HG02938 (cell line): ENCODE data around the gene NEDD4L.
"Not testable (repeated sequence)": the region's sequence is repeated elsewhere in the genome, so short reads cannot be mapped to it uniquely, and the experiment has no call there.

Experiments
- ATAC-seq: cut with Tn5 transposase; IDR thresholded peaks from one replicate; pipeline ENCODE4 v1.9.1; 2021; ENCODE audit warnings: mild to moderate bottlenecking, moderate library complexity; ENCODE audit not compliant: unreplicated experiment

The NEDD4L gene

GRCh38 chr18:58408665-58409064 is 364.6 kb downstream of the NEDD4L start:
- no peak for ATAC-seq

GRCh38 chr18:58409802-58410445 is 365.9 kb downstream of the NEDD4L start:
- no peak for ATAC-seq

- no peak for ATAC-seq
These were observed 367.3 kb downstream of the NEDD4L start for GRCh38 chr18:58411323-58411722.

- no peak for ATAC-seq
These were observed 369.0 kb downstream of the NEDD4L start for GRCh38 chr18:58412844-58413666.

GRCh38 chr18:58413667-58414628 is 369.9 kb downstream of the NEDD4L start:
- ATAC-seq = no peak

- ATAC-seq = no peak
These were observed 372.1 kb downstream of the NEDD4L start for GRCh38 chr18:58416014-58416703.

- no peak for ATAC-seq
These were observed 373.0 kb downstream of the NEDD4L start for GRCh38 chr18:58416704-58417683.

GRCh38 chr18:58417752-58418151 is 373.7 kb downstream of the NEDD4L start:
- no peak for ATAC-seq

GRCh38 chr18:58418361-58418760 is 374.3 kb downstream of the NEDD4L start:
- ATAC-seq = no peak

- no peak for ATAC-seq
These were observed 375.7 kb downstream of the NEDD4L start for GRCh38 chr18:58419587-58420199.

- ATAC-seq = no peak
These were observed 382.6 kb downstream of the NEDD4L start for GRCh38 chr18:58426611-58427010.

- no peak for ATAC-seq
These were observed 383.3 kb downstream of the NEDD4L start for GRCh38 chr18:58427321-58427720.

GRCh38 chr18:58429442-58429841 is 385.4 kb downstream of the NEDD4L start:
- ATAC-seq = no peak

GRCh38 chr18:58431215-58431614 is 387.2 kb downstream of the NEDD4L start:
- no peak for ATAC-seq

- no peak for ATAC-seq
These were observed 388.2 kb downstream of the NEDD4L start for GRCh38 chr18:58432050-58432727.

GRCh38 chr18:58435221-58436005 is 391.4 kb downstream of the NEDD4L start:
- ATAC-seq = not testable (repeated sequence)

GRCh38 chr18:58438161-58438957 is 394.3 kb downstream of the NEDD4L start:
- ATAC-seq = no peak
